NCI-H748 (cell line): ENCODE data around the gene KAT2B.
"Not testable (repeated sequence)": the region's sequence is repeated elsewhere in the genome, so short reads cannot be mapped to it uniquely, and the experiment has no call there.

Experiments
- DNase-seq: peaks from one replicate; lab custom pipeline; 2025; ENCODE audit not compliant: unreplicated experiment; lab: John Stamatoyannopoulos, UW

The KAT2B gene

GRCh38 chr3:20041197-20041780, 1.0 kb downstream of the KAT2B start:
- DNase-seq, result peak; percentile 72

GRCh38 chr3:20042331-20042730, 2.1 kb downstream of the KAT2B start:
- DNase-seq, result no peak

GRCh38 chr3:20043396-20043795, 3.1 kb downstream of the KAT2B start:
- no peak for DNase-seq

- DNase-seq, result no peak
Observed at GRCh38 chr3:20043825-20044224, 3.6 kb downstream of the KAT2B start.

GRCh38 chr3:20045141-20045540, 4.9 kb downstream of the KAT2B start:
- not testable (repeated sequence) for DNase-seq

GRCh38 chr3:20046556-20046955, 6.3 kb downstream of the KAT2B start:
- no peak for DNase-seq

GRCh38 chr3:20047341-20047779, 7.1 kb downstream of the KAT2B start:
- DNase-seq, result no peak

GRCh38 chr3:20047976-20048883, 8.0 kb downstream of the KAT2B start:
- DNase-seq, result no peak

- no peak for DNase-seq
Observed at GRCh38 chr3:20051123-20051806, 11.0 kb downstream of the KAT2B start.

- no peak for DNase-seq
Observed at GRCh38 chr3:20052851-20053250, 12.6 kb downstream of the KAT2B start.

GRCh38 chr3:20054549-20054987, 14.3 kb downstream of the KAT2B start:
- peak; percentile 19 for DNase-seq

GRCh38 chr3:20055020-20055775, 15.0 kb downstream of the KAT2B start:
- peak; percentile 46 for DNase-seq

GRCh38 chr3:20055842-20056241, 15.6 kb downstream of the KAT2B start:
- DNase-seq, result no peak

- no peak for DNase-seq
Observed at GRCh38 chr3:20056725-20057611, 16.7 kb downstream of the KAT2B start.

- no peak for DNase-seq
Observed at GRCh38 chr3:20057612-20058180, 17.4 kb downstream of the KAT2B start.

- no peak for DNase-seq
Observed at GRCh38 chr3:20059929-20060328, 19.7 kb downstream of the KAT2B start.

- no peak for DNase-seq
Observed at GRCh38 chr3:20060974-20061685, 20.9 kb downstream of the KAT2B start.

- DNase-seq, result no peak
Observed at GRCh38 chr3:20062996-20063395, 22.8 kb downstream of the KAT2B start.

GRCh38 chr3:20064387-20064786, 24.1 kb downstream of the KAT2B start:
- no peak for DNase-seq
